NCI-H2029 (cell line): Measurements from ENCODE around the gene TPK1.

Experiments
- DNase-seq: peaks from one replicate; lab custom pipeline; 2025; lab: John Stamatoyannopoulos, UW

The TPK1 gene

DNA sequence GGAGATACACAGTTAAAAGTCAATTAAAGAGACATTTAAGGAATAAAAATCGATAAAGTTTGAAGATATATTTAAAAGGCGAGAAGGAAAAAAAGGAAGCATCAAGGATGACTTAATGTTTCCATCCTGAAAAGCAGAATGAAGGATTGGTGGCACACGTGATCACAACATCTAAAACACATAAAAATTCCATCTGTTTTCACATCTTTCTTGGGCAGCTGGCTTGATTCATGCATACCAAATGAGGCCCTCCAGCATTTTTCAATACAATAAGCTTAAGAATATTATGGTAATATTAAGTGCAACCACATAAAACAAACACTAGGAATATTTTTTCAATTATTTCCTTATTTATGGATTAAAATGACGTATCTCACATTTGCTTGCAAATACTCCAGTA, 112.6 kb downstream of the TPK1 start:
- no peak for DNase-seq

DNA sequence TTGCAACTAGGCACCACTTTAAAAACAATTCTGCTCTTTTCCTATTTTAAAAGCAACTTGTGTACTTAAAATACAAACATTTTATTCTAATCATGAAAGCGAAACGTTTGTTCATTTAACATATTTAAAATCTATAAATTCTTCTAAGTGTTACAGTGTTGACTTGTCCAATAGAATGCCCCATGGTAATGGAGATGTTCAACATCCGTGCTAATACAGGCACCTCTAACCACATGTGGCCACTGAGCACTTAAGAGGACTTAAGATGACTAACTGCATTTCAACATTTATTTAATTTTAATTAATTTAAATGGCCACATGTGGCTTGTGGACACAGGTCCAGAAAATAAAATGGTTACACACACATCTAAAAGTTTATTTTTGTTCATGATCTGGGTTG, 115.1 kb downstream of the TPK1 start:
- DNase-seq: no peak

DNA sequence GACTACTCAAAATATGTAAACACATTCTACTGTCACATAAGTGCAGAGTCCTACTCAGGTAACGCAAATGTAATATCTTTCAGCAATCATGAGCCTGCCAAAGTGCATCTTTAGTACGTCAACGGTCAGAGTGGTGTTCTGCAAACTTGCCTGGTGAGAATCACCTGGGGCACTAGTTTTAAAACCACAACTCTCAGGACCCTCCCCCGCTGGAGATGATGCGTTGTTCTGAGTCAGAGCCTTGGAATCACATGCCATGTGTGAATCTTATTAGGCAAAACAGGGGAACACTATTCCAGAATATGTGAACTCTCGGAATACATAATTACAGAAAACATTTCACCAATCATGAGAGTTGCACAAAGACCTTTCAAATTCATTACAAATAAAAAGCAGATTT, 115.7 kb downstream of the TPK1 start:
- DNase-seq: no peak

DNA sequence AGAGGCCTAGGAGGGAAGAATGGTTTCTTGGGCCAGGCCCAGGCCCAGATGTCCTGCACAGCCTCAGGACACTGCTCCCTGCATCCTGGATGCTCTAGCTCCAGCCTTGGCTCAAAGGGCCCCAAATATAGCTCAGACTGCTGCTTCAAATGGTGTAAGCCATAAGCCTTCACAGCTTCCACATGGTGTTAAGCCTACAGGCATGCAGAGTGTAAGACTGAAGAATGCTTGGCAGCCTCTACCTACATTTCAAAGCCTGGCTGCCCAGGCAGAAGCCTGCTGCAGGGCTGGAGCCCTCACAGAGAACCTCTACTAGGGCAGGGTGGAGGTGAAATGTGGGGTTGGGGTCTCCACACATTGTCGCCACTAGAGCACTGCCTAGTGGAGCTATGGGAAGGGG, 118.1 kb downstream of the TPK1 start:
- no peak for DNase-seq

DNA sequence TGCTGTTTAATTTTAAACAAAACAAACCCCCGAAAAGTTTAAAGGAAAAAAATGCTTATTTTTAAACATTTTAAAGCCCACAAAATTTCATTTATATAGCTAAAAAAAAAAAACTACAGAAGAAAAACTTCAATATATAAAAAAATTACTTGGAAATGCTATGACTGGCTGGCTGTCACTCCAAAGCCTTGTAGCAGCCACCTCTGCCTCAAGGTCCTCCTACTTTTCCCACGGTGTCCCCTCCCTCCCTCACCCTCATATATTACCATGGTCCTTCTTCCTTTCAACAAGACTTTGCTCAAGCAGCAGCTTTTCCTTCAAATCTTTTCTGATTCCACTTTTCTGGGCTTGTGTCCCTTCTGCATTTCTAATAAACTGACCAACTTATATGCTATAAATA, 122.0 kb downstream of the TPK1 start:
- no peak for DNase-seq

DNA sequence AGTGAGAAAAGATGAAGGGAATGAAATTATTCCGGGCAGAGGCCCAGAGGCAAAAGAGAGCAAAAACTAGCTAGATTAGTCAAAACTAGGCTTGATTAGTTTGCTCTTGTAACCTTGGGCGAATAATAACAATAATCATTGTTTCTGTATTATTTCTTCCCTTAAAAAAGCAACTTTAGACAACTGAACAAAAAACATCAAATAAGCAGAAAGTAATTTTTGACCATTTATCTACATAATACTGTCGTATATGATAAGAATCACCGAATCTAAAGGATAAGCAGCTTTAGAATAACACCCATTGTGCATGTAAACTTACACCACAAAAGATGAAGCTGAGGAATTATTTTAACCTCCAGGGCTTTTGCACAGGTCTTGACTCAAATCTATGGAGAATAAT, 125.1 kb downstream of the TPK1 start:
- DNase-seq: no peak

DNA sequence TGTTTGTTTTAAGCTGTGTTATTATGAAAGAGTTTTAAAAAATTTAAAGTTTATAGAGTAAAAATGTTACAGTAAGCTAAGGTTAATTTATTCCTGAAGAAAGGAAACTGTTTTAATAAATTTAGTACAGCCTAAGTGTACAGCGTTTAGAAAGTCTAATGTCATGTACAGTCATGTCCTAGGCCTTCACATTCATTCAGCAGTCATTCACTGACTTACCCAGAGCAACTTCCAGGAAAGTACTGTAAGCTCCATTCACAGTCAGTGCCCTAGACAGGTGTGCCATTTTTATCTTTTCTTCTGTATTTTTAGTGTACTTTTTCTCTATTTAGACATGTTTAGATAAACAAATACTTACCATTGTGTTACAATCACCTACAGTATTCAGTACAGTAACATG, 126.8 kb downstream of the TPK1 start:
- no peak for DNase-seq

DNA sequence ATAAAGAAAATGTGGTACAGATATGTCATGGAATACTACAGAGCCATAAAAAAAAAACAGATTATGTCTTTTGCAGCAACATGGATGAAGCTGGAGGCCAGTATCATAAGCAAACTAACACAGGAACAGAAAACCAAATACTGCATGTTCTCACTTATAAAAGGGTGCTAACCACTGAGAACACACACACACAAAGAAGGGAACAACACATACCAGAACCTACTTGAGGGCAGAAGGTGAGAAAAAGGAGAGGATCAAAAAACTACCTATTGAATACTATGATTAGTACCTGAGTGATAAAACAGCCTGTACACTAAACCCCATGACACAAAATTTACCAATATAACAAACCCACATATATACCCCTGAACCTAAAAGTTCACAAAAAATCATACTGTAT, 144.6 kb downstream of the TPK1 start:
- no peak for DNase-seq

DNA sequence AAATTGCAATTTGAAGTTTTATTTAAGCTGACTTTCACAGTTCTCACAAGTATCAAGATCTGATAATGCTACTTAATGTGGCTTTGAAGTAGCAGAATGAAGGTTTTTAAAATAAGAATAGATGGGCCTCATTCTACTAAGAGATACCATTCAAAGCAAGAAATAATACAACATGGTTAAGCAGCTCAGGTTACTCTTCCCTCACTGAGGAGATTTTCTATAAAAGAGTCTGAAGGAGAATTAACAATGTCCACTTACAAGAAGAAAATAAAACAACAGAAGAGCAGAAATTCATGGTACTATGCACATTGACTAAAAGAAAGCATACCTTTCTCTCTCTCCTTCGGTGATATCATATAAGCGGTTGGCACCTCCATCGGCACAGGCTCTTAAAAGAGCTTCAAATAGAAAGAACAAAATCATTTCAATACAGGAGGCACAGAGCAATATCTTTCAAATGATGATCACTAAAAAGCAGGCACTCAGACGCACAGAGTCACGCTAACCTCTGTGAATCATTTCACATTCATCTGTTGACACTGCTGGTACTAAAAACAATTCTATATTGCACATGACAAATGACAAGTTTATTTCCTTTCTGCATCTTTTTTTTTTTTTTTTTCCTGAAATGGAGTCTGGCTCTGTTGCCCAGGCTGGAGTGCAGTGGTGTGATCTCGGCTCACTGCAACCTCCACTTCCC, 153.1 kb downstream of the TPK1 start:
- DNase-seq: no peak

DNA sequence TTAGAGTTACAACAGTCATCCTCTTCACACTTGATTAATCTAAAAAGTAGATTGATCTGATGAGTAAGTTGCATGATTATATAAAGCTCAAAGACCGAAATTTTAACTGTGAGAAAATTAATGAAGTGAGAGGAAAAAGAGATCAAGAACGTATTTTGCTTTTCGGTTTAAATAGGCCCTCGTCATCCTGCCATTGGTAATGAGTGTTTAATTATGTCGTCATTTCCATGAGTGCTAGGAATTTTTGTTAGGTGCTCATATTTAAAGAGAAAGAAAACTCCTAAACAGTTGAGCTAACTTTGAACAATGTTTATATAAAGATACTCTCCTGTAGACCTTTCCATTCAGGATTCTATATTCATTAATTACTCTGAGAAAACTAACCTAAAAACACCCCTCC, 159.4 kb downstream of the TPK1 start:
- DNase-seq: no peak

DNA sequence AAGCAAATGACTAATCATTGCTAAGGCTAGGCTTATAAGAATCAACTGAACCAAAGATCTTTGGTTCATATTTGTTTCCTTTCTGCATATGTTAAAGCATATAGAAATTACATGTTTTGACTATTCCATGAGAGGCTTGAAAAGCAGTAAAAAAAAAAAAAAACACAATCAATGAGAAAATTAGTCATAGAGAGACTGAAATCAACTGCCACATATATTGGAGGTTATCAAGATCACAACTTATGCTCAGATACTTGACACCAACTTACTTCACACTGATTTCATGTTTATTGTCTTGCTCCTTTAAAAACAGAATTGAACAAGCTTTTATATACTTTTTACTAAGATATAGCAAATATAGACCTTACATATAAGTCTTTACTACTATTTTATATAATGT, 161.3 kb downstream of the TPK1 start:
- DNase-seq: no peak

DNA sequence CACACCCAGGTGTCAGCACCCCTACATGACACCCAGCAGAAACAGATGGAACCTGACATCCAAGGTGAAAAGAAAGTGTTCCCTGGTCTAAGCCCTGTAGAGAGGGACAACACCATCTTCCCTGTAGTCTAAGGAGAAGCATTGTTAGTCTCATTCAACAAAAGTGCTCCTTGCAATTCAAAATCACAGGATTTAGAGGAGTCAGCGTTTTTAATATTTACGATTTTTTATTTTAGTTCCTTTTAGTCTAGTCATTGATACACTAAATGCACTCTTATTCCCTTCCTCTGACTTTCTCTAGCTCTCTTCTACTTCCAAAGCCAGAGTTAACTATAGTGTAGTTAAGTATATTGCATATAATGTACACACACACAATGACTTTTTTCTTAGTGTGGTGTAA, 163.0 kb downstream of the TPK1 start:
- no peak for DNase-seq

DNA sequence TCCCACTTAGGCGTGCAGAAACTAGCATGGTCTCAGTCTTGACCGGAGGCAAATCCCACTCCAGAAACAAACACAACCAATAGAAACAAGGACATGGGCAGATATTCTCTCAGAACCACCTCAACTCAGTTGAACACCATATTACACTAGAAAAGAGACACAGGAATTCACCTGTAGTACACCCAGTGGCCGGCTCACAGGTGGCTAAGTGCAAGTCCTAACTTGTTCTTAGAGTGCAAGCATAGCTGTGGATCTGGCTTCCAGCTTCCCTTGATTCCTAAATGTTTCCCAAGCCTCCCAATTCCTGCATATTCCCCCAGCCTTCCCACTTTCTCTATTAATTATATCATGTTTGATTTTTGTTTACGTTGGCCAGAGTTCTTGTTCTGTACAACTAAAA, 164.4 kb downstream of the TPK1 start:
- no peak for DNase-seq

DNA sequence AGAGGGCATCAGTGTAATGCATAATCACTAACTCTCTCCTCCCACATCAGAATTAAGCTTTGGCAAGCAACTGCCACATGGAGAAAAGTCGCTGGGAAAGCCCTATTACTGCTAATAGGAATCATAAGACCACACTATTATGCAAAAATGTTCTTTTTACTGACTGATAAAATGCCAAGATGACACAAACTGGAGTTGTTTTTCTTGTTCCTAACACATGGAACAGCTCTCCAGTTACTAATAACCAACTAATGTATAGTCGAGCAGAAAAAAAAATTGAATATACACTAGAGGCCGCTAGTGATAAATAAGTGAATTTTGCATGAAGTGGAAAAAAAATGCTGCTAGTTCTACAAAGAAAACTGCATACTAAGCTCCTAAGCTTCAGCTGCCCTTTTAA, 165.6 kb downstream of the TPK1 start:
- DNase-seq: no peak

DNA sequence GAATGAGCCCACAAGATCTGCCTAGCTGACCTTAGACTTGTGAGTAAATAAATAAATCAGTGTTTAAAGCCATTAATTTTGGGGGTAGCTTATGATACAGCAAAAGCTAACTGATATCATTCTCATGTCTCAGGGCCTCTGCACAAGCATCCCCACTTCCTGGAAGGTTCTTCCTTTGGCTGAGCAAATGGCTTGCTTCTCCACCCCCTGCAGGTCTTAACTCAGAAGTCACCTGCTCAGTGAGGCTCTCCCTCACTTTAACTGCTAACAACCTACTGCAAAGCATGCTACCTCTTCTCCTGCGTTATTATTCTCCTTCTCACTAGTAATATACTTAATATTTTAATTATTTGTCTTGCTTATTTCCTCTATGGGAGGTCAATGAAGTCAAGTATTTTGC, 167.3 kb downstream of the TPK1 start:
- no peak for DNase-seq

DNA sequence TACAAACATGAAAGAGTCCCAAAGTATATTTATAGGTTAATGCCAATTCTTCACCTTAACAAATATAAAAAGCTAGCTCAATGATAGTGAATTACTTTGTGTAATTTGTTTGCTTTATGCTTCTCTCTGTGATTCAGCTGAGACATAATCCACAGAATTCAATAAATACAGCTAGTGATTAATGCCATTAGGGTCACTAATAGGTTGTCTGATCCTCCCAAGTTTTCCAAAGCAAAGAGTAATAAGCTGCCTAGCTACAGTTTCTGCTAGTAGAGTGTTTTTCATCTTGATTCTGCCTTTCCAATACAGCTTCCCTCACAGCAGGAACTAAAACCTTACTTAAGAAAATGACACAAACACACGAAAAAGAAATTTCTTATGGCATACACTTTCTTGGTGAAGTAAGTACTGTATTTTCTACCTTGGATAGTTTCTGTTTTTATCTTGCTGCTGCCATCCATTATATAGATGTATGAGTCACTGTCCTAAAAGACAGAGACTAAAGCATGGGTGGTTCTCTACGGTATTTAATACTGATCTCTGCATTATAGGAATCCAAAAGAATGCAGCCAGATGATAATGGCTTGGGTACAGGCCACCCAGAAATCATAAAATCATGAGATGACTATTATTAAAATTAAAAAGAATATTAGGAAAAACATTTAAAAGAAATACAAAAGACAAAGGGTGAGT, 170.0 kb downstream of the TPK1 start:
- DNase-seq: no peak

DNA sequence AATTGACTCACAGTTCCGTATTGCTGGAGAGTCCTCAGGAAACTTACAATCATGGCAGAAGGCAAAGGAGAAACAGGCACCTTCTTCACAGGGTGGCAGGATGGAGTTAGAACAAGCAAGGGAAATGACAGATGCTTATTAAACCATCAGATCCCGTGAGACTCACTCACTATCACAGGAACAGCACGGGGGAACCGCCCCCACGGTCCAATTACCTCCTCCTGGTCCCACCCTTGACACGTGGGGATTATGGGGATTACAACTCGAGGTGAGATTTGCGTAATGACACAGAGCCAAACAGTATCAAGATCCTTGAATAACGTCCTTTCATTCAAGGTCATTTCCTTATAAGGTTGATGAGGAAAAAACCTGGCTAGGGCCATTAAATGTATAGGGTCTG, 176.6 kb downstream of the TPK1 start:
- DNase-seq: no peak

DNA sequence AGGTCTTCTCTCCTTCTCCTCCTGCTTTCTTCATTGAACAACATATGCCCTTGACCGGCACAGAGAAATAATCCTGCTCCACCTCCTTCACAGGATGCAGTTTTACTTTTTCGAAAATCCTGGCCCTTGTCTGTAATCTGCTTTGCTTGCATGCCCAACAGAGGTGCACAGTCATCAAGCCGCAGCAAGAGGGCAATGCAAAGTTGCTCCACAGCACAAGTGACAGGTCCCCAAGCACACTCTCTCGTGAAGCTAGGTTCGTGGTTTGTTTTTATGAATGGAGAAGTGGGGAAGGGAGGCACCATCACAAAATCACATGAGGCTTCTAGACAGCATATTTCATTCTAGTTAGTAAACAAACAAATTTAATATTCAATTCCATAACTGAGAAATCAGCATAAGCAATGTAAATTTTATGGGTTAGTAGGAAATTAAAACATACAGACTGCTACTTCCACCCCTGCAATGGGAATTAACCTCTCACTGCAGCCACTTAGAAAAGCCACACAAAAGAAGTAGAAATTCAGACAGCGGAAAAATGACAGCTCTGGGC, 178.8 kb downstream of the TPK1 start:
- DNase-seq: no peak

DNA sequence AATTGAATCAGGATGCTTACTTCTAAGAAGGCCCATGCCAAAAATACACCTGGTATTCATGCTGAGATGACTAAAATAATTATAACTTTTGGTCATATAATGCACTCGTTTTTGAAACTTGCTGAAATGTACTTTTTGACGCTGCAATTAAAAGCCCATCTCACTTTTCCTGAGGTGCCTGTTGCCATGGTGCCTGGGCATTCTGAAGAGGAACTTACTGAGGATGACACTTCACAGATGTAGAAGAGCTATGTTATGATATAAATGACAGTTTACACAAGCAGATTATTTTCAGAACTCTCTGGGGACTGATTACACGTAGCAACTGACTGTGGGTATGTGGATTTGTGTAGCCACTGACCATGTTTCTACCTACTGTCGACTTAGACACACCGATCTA, 182.4 kb downstream of the TPK1 start:
- DNase-seq: no peak

DNA sequence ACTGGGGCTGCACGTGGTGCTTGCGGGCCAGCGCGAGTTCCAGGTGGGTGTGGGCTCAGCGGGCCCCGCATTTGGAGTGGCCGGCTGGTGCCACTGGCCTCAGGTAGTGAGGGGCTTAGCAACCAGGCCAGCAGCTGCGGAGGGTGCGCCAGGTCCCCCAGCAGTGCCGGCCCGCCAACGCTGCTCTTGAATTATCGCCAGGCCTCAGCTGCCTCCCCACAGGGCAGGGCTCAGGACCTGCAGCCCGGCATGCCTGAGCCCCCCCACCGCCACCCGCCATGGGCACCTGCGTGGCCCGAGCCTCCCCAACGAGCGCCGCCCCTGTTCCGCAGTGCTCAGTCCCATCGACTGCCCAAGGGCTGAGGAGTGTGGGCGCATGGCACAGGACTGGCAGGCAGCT, 185.4 kb downstream of the TPK1 start:
- no peak for DNase-seq

DNA sequence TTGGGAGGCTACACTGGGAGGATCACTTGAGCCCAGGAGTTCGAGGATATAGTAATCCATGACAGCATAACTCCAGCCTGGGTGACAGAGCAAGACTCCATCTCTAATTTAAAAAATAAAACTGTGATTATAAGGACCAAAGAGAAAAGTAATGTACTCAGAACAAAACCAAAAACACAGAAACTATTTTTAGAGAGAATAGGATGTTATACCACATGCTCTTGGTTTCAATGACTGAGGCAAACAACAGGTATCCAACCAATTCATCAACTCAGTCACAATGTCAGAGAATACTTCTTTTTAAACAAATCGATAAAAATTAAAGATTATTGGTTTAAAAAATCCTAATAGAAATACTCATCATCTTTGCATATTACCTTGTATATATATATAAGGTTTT, 186.7 kb downstream of the TPK1 start:
- DNase-seq: no peak

DNA sequence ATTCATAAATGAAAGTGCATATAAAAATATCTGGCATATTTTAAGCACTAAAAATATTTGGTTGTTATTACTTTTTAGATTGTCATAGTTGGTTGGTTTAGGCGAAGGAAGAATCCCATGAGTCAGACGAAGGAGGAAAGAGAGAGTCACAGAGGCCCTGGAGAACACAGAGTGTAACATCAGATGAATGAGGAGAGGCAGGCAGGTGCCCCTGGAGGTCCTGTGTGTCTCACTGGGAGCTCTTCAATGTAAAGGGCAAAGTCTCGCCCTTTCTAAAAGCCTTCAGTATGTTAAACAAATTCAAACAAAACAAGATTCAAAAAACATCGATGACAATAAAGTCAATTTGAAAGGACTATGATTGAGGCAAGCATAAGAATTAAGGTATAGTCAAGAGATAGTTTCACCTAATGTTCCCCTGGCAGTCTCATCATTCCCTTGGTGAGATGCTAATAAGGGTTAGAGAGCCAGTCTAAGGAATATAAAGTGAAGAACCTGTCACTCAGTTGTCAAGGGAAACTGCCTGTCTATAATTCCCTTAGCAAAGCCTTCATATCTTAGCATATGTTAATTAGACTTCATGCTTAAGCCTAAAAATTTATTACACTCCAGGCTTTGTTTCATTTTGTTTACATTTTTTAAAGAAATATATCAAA, 194.3 kb downstream of the TPK1 start:
- no peak for DNase-seq

DNA sequence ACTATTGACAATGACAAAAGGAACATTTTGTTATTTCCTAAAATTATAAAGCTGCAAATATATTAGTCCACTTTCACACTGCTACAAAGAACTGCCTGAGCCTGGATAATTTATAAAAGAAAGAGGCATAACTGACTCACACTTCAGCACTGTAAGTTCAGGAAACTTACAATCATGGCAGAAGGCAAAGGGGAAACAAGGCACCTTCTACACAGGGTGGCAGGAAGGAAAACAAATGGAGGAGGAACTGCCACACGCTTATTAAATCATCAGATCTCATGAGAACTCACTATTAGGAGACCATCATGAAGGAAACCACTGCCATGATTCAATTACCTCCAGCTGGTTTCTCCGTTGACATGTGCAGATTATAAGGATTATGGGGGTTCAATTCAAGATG, 203.1 kb downstream of the TPK1 start:
- no peak for DNase-seq
